K562 (cell line): ENCODE measurements around the gene SLC1A5. TPM values are rescaled to one million over a fixed set of nuclear protein-coding genes. Genes with fewer than 3 reads are reported as not detected.

ENCODE experiments used
- AFF1 ChIP-seq, 2 experiments: fragments of 450-650 bp; IDR thresholded peaks; 2 replicates each; pipeline ENCODE4 v1.6.1; 2018; ENCODE audit warnings: mild to moderate bottlenecking in 2 of 2, low read depth in 1 of 2; ENCODE audit not compliant: partially characterized antibody in 2 of 2
- ARID1B ChIP-seq: fragments of 450-650 bp; IDR thresholded peaks from 2 replicates; pipeline ENCODE4 v1.6.1; 2016; ENCODE audit warnings: antibody characterized with exemption, mild to moderate bottlenecking, inconsistent platforms
- ATF4 ChIP-seq: fragments of 450-650 bp; formaldehyde crosslinking; IDR thresholded peaks from 2 replicates; pipeline ENCODE4 v1.4.0; 2022; ENCODE audit warnings: mild to moderate bottlenecking, moderate library complexity
- ATF7 ChIP-seq: fragments of 450-650 bp; IDR thresholded peaks from 2 replicates; pipeline ENCODE4 v1.7.1; 2014; ENCODE audit warnings: mild to moderate bottlenecking, moderate library complexity
- BMI1 ChIP-seq: fragments of 150-350 bp; IDR thresholded peaks from 2 replicates; pipeline ENCODE4 v1.6.1; 2014; ENCODE audit warnings: low read length
- BRD4 ChIP-seq: fragments of 200-600 bp; sonication (generic); IDR thresholded peaks from 2 replicates; pipeline ENCODE4 v1.6.1; 2017; ENCODE audit warnings: inconsistent platforms
- HINFP ChIP-seq: fragments of 450-650 bp; conservative IDR thresholded peaks from 2 replicates; pipeline ENCODE4 v1.6.1; 2016; ENCODE audit warnings: missing genetic modification characterization, low read depth, mild to moderate bottlenecking, control low read depth, missing compliant biosample characterization
- HMBOX1 ChIP-seq: sonication (generic); IDR thresholded peaks from 2 replicates; pipeline ENCODE4 v1.6.1; 2016
- HNRNPL ChIP-seq: fragments of 200-400 bp; formaldehyde crosslinking; IDR thresholded peaks from 2 replicates; pipeline ENCODE4 v1.6.1; 2017; ENCODE audit warnings: low read depth, mild to moderate bottlenecking, low read length
- KAT8 ChIP-seq: fragments of 450-650 bp; IDR thresholded peaks from 2 replicates; pipeline ENCODE4 v1.6.1; 2016; ENCODE audit warnings: low read depth, mild to moderate bottlenecking
- MBD2 ChIP-seq: sonication (generic); IDR thresholded peaks from 2 replicates; pipeline ENCODE4 v1.6.1; 2016; ENCODE audit warnings: low read depth, borderline replicate concordance
- MECOM ChIP-seq: fragments of 250-450 bp; sonication (Bioruptor Pico); IDR thresholded peaks from 2 replicates; pipeline ENCODE4 v1.8.0; 2022; ENCODE audit warnings: inconsistent platforms
- MEF2A ChIP-seq: IDR thresholded peaks from 2 replicates; pipeline ENCODE4 v1.6.1; 2011; ENCODE audit warnings: low read depth, mild to moderate bottlenecking, low read length, moderate library complexity; ENCODE audit not compliant: control insufficient read depth
- MEIS2 ChIP-seq: fragments of 450-650 bp; IDR thresholded peaks from 2 replicates; pipeline ENCODE4 v1.6.1; 2014; ENCODE audit warnings: mild to moderate bottlenecking; ENCODE audit not compliant: partially characterized antibody
- MTA3 ChIP-seq: fragments of 450-650 bp; formaldehyde crosslinking; IDR thresholded peaks from 2 replicates; pipeline ENCODE4 v1.6.1; 2017; ENCODE audit warnings: mild to moderate bottlenecking, borderline replicate concordance
- NFIX ChIP-seq: fragments of 250-450 bp; sonication (Bioruptor Pico); IDR thresholded peaks from 2 replicates; pipeline ENCODE4 v1.4.0; 2020; ENCODE audit warnings: low read depth, mild to moderate bottlenecking, moderate library complexity
- SAP30 ChIP-seq: fragments of 200-600 bp; sonication (generic); IDR thresholded peaks from 2 replicates; pipeline ENCODE4 v1.6.1; 2012; ENCODE audit warnings: borderline replicate concordance, low read depth, mild to moderate bottlenecking, moderate library complexity, low read length, control low read depth, inconsistent platforms; ENCODE audit not compliant: insufficient read depth, poor library complexity, severe bottlenecking
- SUPT5H ChIP-seq: fragments of 450-650 bp; IDR thresholded peaks from 2 replicates; pipeline ENCODE4 v1.6.1; 2016
- U2AF2 ChIP-seq: fragments of 200-400 bp; formaldehyde crosslinking; optimal IDR thresholded peaks from 2 replicates; pipeline ENCODE3; 2017; ENCODE audit warnings: low read depth, mild to moderate bottlenecking, low read length
- polyA plus RNA-seq, 8 experiments: library from polyadenylated mRNA; depleted of rRNA in 4 of 8; stranded (reverse) in 5 of 8; unstranded in 3 of 8; fragments of >200 nt; fragmentation: Nextera tagmentation in 2 of 8; fragmentation: Illumina TruSeq in 1 of 8; extraction: Ambion mirVana in 2 of 8; extraction: Trizol in 1 of 8; gene quantifications; 2 replicates each; pipeline versions ENCODE4 v1.2.1 to v1.2.3, GENCODE V29; 2011 to 2014; ENCODE audit warnings: inconsistent platforms in 1 of 8, missing spikeins in 1 of 8
- total RNA-seq, 7 experiments: library from RNA; depleted of rRNA in 6 of 7; stranded (reverse); fragments of >200 nt in 6 of 7; fragmentation: Illumina TruSeq in 2 of 7; extraction: Trizol in 2 of 7; gene quantifications; 2 replicates each; pipeline versions ENCODE4 v1.2.1 to v1.2.3, GENCODE V29; 2011 to 2021; ENCODE audit warnings: low replicate concordance in 1 of 7
- TF ChIP-seq, protein P1 (sequence below): fragments of 450-650 bp; conservative IDR thresholded peaks from 2 replicates; pipeline ENCODE4 v1.6.1; 2016; ENCODE audit warnings: missing genetic modification characterization, low read depth, mild to moderate bottlenecking, missing compliant biosample characterization, moderate library complexity

SLC1A5 gene
- total and polyA plus RNA-seq, 9 of the 15 experiments (the other 6 are each of a cell fraction or from before 2014, with no cell fraction given) = 31.2 to 417 (median 134) TPM

- TF ChIP-seq BRD4 = peak; percentile 79
- TF ChIP-seq HMBOX1 = no peak
- no peak for TF ChIP-seq MEF2A
- no peak for TF ChIP-seq MECOM
- no peak for TF ChIP-seq SAP30
- TF ChIP-seq MBD2 = no peak
- peak; percentile 66; the same call in 1 of the 2 replicates for TF ChIP-seq ARID1B
- no peak for TF ChIP-seq U2AF2
- TF ChIP-seq SUPT5H = peak; percentile 66
- TF ChIP-seq NFIX (CRISPR knock-in tag) = no peak
- TF ChIP-seq HNRNPL = no peak
- TF ChIP-seq MTA3 = peak; percentile 85
- peak; percentile 43 to 70 for TF ChIP-seq AFF1 (IDR thresholded peaks at IDR 0.05; ENCODE audit: low read depth in 1 of 2, partially characterized antibody in 2 of 2)
- TF ChIP-seq BMI1 = no peak
- peak; percentile 100 for TF ChIP-seq ATF4 (CRISPR knock-in tag)
- TF ChIP-seq, protein P1, sequence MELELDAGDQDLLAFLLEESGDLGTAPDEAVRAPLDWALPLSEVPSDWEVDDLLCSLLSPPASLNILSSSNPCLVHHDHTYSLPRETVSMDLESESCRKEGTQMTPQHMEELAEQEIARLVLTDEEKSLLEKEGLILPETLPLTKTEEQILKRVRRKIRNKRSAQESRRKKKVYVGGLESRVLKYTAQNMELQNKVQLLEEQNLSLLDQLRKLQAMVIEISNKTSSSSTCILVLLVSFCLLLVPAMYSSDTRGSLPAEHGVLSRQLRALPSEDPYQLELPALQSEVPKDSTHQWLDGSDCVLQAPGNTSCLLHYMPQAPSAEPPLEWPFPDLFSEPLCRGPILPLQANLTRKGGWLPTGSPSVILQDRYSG (tag) = no peak
- TF ChIP-seq HINFP (tag) = no peak
- peak; percentile 68 for TF ChIP-seq MEIS2
- peak; percentile 95 for TF ChIP-seq ATF7
- no peak for TF ChIP-seq KAT8
These were observed 3.9 kb downstream of the SLC1A5 start (continued) for GRCh38 chr19:46784262-46785053.
